ENCODE results near the gene CHD9NB.

DNA sequence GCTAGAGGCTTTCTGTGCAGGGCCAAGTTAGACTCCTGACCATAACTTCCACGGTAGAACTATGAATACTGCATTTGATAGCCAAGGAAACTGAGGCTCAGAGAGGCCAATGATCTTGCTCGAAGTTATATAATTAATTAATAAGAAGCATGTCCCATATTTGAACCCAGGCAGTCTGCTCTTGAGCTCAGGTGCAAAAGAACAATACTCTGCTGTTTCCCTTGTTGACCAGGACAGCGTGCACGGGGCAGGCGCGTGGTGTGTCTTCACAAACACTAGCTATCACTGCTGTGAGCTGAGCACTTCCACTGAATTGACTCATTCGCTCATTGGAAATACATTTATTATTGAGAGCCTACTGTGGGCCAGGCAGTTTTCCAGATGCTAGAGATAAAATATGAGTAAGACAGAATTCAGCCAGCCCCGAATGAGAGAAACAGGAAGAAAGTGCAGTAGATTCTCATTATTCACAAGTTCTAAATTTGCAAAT lies 3.7 kb upstream of the CHD9NB start:
- TF ChIP-seq, protein P1, sequence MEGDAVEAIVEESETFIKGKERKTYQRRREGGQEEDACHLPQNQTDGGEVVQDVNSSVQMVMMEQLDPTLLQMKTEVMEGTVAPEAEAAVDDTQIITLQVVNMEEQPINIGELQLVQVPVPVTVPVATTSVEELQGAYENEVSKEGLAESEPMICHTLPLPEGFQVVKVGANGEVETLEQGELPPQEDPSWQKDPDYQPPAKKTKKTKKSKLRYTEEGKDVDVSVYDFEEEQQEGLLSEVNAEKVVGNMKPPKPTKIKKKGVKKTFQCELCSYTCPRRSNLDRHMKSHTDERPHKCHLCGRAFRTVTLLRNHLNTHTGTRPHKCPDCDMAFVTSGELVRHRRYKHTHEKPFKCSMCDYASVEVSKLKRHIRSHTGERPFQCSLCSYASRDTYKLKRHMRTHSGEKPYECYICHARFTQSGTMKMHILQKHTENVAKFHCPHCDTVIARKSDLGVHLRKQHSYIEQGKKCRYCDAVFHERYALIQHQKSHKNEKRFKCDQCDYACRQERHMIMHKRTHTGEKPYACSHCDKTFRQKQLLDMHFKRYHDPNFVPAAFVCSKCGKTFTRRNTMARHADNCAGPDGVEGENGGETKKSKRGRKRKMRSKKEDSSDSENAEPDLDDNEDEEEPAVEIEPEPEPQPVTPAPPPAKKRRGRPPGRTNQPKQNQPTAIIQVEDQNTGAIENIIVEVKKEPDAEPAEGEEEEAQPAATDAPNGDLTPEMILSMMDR (conservative IDR thresholded peaks at IDR 0.05): no peak
- no peak for TF ChIP-seq EZH2 (IDR thresholded peaks at IDR 0.05; ENCODE audit: low read depth)
